Measurements from ENCODE around the gene GLT6D1. TPM values are rescaled to one million over a fixed set of nuclear protein-coding genes. Genes with fewer than 3 reads are reported as not detected.
A peak's percentile ranks its signal among the peaks of the same experiment; 100 is the strongest.

Gene GLT6D1
- total and polyA plus RNA-seq, 9 donors = not detected

DNA sequence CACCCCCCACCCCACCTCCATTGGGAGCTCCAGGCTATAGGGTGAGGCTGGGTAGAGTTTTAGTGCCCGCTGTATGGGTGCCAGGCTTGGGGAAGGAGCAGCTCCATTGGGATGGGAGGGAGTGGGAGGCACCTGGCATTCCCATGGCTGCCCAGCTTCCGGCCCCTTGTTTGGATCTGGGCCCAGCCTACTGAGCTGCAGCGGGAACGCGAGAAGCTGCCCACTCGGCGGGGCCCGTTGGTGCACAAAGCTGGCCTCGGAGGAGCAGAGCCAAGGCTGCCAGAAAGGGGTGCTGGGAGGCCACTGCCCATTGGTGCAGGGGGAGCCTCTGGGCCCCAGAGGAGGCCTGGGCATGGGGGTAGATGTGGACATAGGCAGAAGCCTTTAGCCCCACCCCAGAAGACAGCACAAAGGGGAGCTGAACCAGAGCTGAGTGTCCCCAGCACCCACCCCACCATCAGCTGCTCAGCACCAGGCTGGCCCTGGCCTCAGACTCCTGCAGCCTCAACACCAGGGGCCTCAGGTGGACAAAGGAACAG is 28.2 kb upstream of the GLT6D1 start:
- TF ChIP-seq, protein P1, sequence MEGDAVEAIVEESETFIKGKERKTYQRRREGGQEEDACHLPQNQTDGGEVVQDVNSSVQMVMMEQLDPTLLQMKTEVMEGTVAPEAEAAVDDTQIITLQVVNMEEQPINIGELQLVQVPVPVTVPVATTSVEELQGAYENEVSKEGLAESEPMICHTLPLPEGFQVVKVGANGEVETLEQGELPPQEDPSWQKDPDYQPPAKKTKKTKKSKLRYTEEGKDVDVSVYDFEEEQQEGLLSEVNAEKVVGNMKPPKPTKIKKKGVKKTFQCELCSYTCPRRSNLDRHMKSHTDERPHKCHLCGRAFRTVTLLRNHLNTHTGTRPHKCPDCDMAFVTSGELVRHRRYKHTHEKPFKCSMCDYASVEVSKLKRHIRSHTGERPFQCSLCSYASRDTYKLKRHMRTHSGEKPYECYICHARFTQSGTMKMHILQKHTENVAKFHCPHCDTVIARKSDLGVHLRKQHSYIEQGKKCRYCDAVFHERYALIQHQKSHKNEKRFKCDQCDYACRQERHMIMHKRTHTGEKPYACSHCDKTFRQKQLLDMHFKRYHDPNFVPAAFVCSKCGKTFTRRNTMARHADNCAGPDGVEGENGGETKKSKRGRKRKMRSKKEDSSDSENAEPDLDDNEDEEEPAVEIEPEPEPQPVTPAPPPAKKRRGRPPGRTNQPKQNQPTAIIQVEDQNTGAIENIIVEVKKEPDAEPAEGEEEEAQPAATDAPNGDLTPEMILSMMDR (IDR thresholded peaks at IDR 0.05) = no peak
- TF ChIP-seq EP300 (IDR thresholded peaks at IDR 0.05) = no peak
- TF ChIP-seq POLR2A (IDR thresholded peaks at IDR 0.05) = no peak
- Histone ChIP-seq H3K4me1 (ENCODE audit: insufficient read depth) (peaks cover 6% of the 10 kb centered on the region), H3K27me3 (no peaks in the 10 kb centered on the region), H3K27ac (no peak overlapping the region), H3K36me3 (no peaks in the 10 kb centered on the region), H3K4me3 (no peak overlapping the region), H3K9me3 (peaks cover 0 to 4% of the 10 kb centered on the region in 2 donors)
- DNase-seq = peak in 3 of 5 donors; percentile 6 to 42 (median 14)
- WGBS, 3 donors = 46 to 63% (median 56%) methylated on average over 9 of the region's 9 CpGs
- intact Hi-C loops (cut with DNase I) = no loop called here

- H3K27ac ChIP-seq = no peak overlapping the region
- H3K4me3 ChIP-seq = no peak overlapping the region
- intact Hi-C loops (cut with DNase I) = no loop called here
- 51 to 54% (median 51%) methylated on average over 27 to 29 of the region's 29 CpGs for WGBS, 3 donors
- H3K27me3 ChIP-seq = no peaks in the 10 kb centered on the region
- DNase-seq = peak in 2 of 5 donors; percentile 8 to 40
- TF ChIP-seq, protein P1 (IDR thresholded peaks at IDR 0.05) = no peak
- no peak for TF ChIP-seq POLR2A (IDR thresholded peaks at IDR 0.05)
- TF ChIP-seq EP300 (IDR thresholded peaks at IDR 0.05) = no peak
- peaks cover 0 to 4% of the 10 kb centered on the region in 2 donors for H3K9me3 ChIP-seq
- no peaks in the 10 kb centered on the region for H3K36me3 ChIP-seq
- H3K4me1 ChIP-seq (ENCODE audit: insufficient read depth) = peaks cover 6% of the 10 kb centered on the region
Observed at GRCh38 chr9:135666534-135667462, 27.5 kb upstream of the GLT6D1 start.

DNA sequence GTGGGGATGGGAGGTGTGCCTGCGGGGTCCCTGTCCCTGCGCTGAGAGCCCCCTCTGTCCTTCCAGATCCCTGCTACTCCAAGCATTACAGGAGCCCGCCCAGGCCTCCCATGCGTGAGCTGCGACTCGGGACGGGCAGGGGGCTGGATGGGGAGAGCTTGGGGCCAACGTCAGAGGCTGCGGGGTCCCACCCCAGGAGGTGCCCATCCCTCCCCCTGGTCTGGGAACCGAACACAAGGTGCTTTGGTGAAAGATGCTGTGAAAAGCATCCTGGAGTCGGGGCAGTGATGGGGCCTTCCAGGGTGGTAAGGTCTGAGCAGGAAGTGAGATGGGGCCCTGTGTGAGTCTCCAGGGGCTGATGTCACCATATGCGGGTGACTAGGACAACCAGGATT is 26.5 kb upstream of the GLT6D1 start:
- no peaks in the 10 kb centered on the region for H3K27me3 ChIP-seq
- WGBS, 3 donors = 89 to 94% (median 92%) methylated on average over 12 of the region's 12 CpGs

More for the DNA sequence above, 26.5 kb upstream of the GLT6D1 start:
- H3K27ac ChIP-seq = no peak overlapping the region
- no peak overlapping the region for H3K4me3 ChIP-seq
- no peak for DNase-seq
- intact Hi-C loops (cut with DNase I) = no loop called here
- peaks cover 6% of the 10 kb centered on the region for H3K4me1 ChIP-seq (ENCODE audit: insufficient read depth)
- TF ChIP-seq EP300 (IDR thresholded peaks at IDR 0.05) (no peak), POLR2A (IDR thresholded peaks at IDR 0.05) (no peak)
- TF ChIP-seq, protein P1 (IDR thresholded peaks at IDR 0.05) = no peak
- no peaks in the 10 kb centered on the region for H3K36me3 ChIP-seq
- peaks cover 0 to 4% of the 10 kb centered on the region in 2 donors for H3K9me3 ChIP-seq
